NCI-H774 (cell line): Measurements from ENCODE around the gene PRKAG2.

Experiments
- DNase-seq: peaks from one replicate; lab custom pipeline; 2025; lab: John Stamatoyannopoulos, UW

Gene PRKAG2

GRCh38 chr7:151900591-151900985 lies 23.7 kb upstream of the PRKAG2 start:
- DNase-seq, result no peak

- DNase-seq, result no peak
These were observed 22.8 kb upstream of the PRKAG2 start for GRCh38 chr7:151899513-151900360.

GRCh38 chr7:151897951-151898686 lies 21.2 kb upstream of the PRKAG2 start:
- DNase-seq, result no peak

- DNase-seq, result no peak
These were observed 20.3 kb upstream of the PRKAG2 start for GRCh38 chr7:151897161-151897731.

- no peak for DNase-seq
These were observed 19.6 kb upstream of the PRKAG2 start for GRCh38 chr7:151896486-151896885.

- no peak for DNase-seq
These were observed 19.2 kb upstream of the PRKAG2 start for GRCh38 chr7:151896086-151896485.

- DNase-seq, result no peak
These were observed 18.7 kb upstream of the PRKAG2 start for GRCh38 chr7:151895631-151896031.

GRCh38 chr7:151895008-151895630 lies 18.2 kb upstream of the PRKAG2 start:
- no peak for DNase-seq

GRCh38 chr7:151894111-151895007 lies 17.4 kb upstream of the PRKAG2 start:
- no peak for DNase-seq

GRCh38 chr7:151893405-151893923 lies 16.5 kb upstream of the PRKAG2 start:
- no peak for DNase-seq

- no peak for DNase-seq
These were observed 14.8 kb upstream of the PRKAG2 start for GRCh38 chr7:151891753-151892152.

GRCh38 chr7:151891182-151891581 lies 14.3 kb upstream of the PRKAG2 start:
- no peak for DNase-seq

GRCh38 chr7:151890355-151891004 lies 13.6 kb upstream of the PRKAG2 start:
- no peak for DNase-seq

- no peak for DNase-seq
These were observed 12.8 kb upstream of the PRKAG2 start for GRCh38 chr7:151889406-151890354.

- no peak for DNase-seq
These were observed 11.5 kb upstream of the PRKAG2 start for GRCh38 chr7:151888079-151889067.

GRCh38 chr7:151886783-151887182 lies 9.9 kb upstream of the PRKAG2 start:
- DNase-seq, result no peak

- DNase-seq, result no peak
These were observed 8.3 kb upstream of the PRKAG2 start for GRCh38 chr7:151885202-151885580.
